ENCODE measurements around the gene MRPS15. TPM values are rescaled to one million over a fixed set of nuclear protein-coding genes. Genes with fewer than 3 reads are reported as not detected.

Gene MRPS15
- 64.4 and 65.7 TPM in 2 replicates for total RNA-seq

GRCh38 chr1:36463803-36464604 lies at the start of gene MRPS15:
MRPS15 (minus strand) TSS chr1:36464384; CDS start chr1:36464275, 109 bp downstream.

GRCh38 chr1:36482724-36483388 lies 18.7 kb upstream of the MRPS15 start, which contains the start of gene CSF3R:
CSF3R (minus strand) TSS chr1:36482913; CDS start chr1:36479496, 3,417 bp downstream.

GRCh38 chr1:36450270-36450918 lies 13.8 kb downstream of the MRPS15 start, which contains the start of gene OSCP1:
OSCP1 (minus strand) TSS chr1:36450451; CDS start chr1:36450369, 82 bp downstream.

Other genes starting within 250 kb of the MRPS15 start
- 124 and 137 TPM in 2 replicates for gene THRAP3, start 239.9 kb downstream of the MRPS15 start, total RNA-seq
- gene SH3D21, start 158.0 kb downstream of the MRPS15 start, total RNA-seq: 0.65 and 0.77 TPM in 2 replicates
- gene EVA1B, start 140.7 kb downstream of the MRPS15 start, total RNA-seq: 89.6 and 91.5 TPM in 2 replicates
- gene STK40, start 78.5 kb downstream of the MRPS15 start, total RNA-seq: 19.4 and 19.8 TPM in 2 replicates
- 6.9 and 7.6 TPM in 2 replicates for gene LSM10, start 66.5 kb downstream of the MRPS15 start, total RNA-seq
- 3.6 and 5.0 TPM in 2 replicates for gene OSCP1, start 13.9 kb downstream of the MRPS15 start, total RNA-seq
- gene CSF3R, start 18.5 kb upstream of the MRPS15 start, total RNA-seq: not detected in 2 replicates

Data from dermis lymphatic vessel endothelial cell (primary cell).